GM12878 (cell line): Measurements from ENCODE around the gene APLP2.

ENCODE experiments used
- CREB1 ChIP-seq: IDR thresholded peaks from 2 replicates; pipeline ENCODE4 v1.6.1; 2012; ENCODE audit warnings: low read depth, mild to moderate bottlenecking, inconsistent platforms
- ESRRA ChIP-seq: IDR thresholded peaks from 2 replicates; pipeline ENCODE4 v1.6.1; 2012; ENCODE audit warnings: mild to moderate bottlenecking, low read length, improper control_type of control experiment
- FOXK2 ChIP-seq: fragments of 450-650 bp; IDR thresholded peaks from 2 replicates; pipeline ENCODE4 v1.6.1; 2017; ENCODE audit warnings: mild to moderate bottlenecking, moderate library complexity
- GABPA ChIP-seq: IDR thresholded peaks from 2 replicates; pipeline ENCODE4 v1.6.1; 2014; ENCODE audit warnings: antibody characterized with exemption, low read depth, mild to moderate bottlenecking, inconsistent platforms
- NFYB ChIP-seq: IDR thresholded peaks from 2 replicates; pipeline ENCODE4 v1.6.1; 2011; ENCODE audit warnings: low read depth, mild to moderate bottlenecking, low read length, improper control_type of control experiment, moderate library complexity; ENCODE audit not compliant: insufficient read depth
- NR2C2 ChIP-seq: IDR thresholded peaks from 2 replicates; pipeline ENCODE4 v1.6.1; 2011; ENCODE audit warnings: borderline replicate concordance, low read depth; ENCODE audit not compliant: control insufficient read depth, insufficient read length
- PAX8 ChIP-seq: fragments of 450-650 bp; IDR thresholded peaks from 2 replicates; pipeline ENCODE4 v1.6.1; 2017; ENCODE audit warnings: mild to moderate bottlenecking, moderate library complexity
- RAD51 ChIP-seq: fragments of 450-650 bp; IDR thresholded peaks from 2 replicates; pipeline ENCODE4 v1.6.1; 2016; ENCODE audit warnings: moderate library complexity, mild to moderate bottlenecking, inconsistent platforms
- RFX5 ChIP-seq: IDR thresholded peaks from 2 replicates; pipeline ENCODE4 v1.6.1; 2011; ENCODE audit warnings: low read depth, low read length, improper control_type of control experiment
- TAF1 ChIP-seq: IDR thresholded peaks from 2 replicates; pipeline ENCODE4 v1.6.1; 2011; ENCODE audit warnings: mild to moderate bottlenecking, low read depth, low read length, borderline replicate concordance
- TF ChIP-seq, protein P1 (sequence below), 3 experiments: IDR thresholded peaks in 2 of 3; conservative IDR thresholded peaks in 1 of 3; 2 replicates each; pipeline ENCODE4 v1.5.1; 2011; ENCODE audit warnings: low read depth in 3 of 3, low read length in 3 of 3, mild to moderate bottlenecking in 3 of 3, control low read depth in 2 of 3, moderate library complexity in 2 of 3, inconsistent platforms in 1 of 3, mixed read lengths in 1 of 3; ENCODE audit not compliant: control insufficient read depth in 2 of 3, insufficient read depth in 1 of 3; ENCODE audit errors: extremely low read depth in 1 of 3
- TF ChIP-seq, protein P2 (sequence below): IDR thresholded peaks from 2 replicates; pipeline ENCODE4 v1.6.1; 2012; ENCODE audit warnings: mild to moderate bottlenecking, low read depth, low read length

DNA sequence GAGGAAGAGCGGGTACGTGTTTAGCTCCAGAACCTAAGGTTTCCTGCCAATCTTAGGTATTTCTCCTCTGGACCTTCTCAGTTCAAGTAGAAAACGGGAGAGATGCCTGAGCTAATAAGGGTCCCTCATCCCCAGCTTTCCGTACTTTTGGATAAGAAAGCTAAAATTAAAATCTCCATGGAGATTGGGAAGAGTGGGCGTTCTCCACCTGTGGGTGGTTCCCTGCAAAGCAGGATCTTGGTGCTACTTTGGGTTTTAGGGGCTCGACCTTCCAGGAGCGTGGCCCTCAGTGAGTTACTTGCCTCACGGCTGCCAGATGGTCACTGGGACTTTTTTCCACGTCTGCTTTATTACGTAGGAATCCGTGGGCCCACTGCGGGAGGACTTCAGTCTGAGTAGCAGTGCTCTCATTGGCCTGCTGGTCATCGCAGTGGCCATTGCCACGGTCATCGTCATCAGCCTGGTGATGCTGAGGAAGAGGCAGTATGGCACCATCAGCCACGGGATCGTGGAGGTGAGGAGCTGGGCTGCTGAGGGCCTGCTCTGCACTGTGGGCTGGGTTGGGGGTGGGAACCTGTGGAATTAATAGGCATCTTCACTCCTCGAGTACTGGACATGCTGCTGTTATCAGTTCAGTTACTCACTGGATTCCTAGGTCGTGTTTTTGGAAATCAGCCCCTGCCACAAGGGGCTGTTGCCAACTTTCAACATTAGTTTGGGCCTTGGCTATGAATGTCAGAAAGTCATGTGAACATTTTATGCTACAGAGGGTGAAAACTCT is 72.1 kb downstream of the APLP2 start:
- TF ChIP-seq, protein P1, sequence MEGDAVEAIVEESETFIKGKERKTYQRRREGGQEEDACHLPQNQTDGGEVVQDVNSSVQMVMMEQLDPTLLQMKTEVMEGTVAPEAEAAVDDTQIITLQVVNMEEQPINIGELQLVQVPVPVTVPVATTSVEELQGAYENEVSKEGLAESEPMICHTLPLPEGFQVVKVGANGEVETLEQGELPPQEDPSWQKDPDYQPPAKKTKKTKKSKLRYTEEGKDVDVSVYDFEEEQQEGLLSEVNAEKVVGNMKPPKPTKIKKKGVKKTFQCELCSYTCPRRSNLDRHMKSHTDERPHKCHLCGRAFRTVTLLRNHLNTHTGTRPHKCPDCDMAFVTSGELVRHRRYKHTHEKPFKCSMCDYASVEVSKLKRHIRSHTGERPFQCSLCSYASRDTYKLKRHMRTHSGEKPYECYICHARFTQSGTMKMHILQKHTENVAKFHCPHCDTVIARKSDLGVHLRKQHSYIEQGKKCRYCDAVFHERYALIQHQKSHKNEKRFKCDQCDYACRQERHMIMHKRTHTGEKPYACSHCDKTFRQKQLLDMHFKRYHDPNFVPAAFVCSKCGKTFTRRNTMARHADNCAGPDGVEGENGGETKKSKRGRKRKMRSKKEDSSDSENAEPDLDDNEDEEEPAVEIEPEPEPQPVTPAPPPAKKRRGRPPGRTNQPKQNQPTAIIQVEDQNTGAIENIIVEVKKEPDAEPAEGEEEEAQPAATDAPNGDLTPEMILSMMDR (IDR thresholded peaks at IDR 0.05 in 2 of 3, conservative IDR thresholded peaks at IDR 0.05 in 1 of 3; ENCODE audit: control insufficient read depth in 2 of 3, extremely low read depth in 1 of 3, insufficient read depth in 1 of 3, low read depth in 3 of 3, low read length in 3 of 3): no peak
- TF ChIP-seq ESRRA: no peak
- TF ChIP-seq RAD51: no peak
- no peak for TF ChIP-seq NR2C2
- TF ChIP-seq NFYB: no peak
- no peak for TF ChIP-seq PAX8
- TF ChIP-seq CREB1: no peak
- TF ChIP-seq RFX5: no peak
- no peak for TF ChIP-seq TAF1
- TF ChIP-seq, protein P2, sequence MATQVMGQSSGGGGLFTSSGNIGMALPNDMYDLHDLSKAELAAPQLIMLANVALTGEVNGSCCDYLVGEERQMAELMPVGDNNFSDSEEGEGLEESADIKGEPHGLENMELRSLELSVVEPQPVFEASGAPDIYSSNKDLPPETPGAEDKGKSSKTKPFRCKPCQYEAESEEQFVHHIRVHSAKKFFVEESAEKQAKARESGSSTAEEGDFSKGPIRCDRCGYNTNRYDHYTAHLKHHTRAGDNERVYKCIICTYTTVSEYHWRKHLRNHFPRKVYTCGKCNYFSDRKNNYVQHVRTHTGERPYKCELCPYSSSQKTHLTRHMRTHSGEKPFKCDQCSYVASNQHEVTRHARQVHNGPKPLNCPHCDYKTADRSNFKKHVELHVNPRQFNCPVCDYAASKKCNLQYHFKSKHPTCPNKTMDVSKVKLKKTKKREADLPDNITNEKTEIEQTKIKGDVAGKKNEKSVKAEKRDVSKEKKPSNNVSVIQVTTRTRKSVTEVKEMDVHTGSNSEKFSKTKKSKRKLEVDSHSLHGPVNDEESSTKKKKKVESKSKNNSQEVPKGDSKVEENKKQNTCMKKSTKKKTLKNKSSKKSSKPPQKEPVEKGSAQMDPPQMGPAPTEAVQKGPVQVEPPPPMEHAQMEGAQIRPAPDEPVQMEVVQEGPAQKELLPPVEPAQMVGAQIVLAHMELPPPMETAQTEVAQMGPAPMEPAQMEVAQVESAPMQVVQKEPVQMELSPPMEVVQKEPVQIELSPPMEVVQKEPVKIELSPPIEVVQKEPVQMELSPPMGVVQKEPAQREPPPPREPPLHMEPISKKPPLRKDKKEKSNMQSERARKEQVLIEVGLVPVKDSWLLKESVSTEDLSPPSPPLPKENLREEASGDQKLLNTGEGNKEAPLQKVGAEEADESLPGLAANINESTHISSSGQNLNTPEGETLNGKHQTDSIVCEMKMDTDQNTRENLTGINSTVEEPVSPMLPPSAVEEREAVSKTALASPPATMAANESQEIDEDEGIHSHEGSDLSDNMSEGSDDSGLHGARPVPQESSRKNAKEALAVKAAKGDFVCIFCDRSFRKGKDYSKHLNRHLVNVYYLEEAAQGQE: no peak
- TF ChIP-seq FOXK2: no peak
- TF ChIP-seq GABPA: no peak
